Measurements from ENCODE around the gene ZNF784.

GRCh38 chr19:55669418-55670279, 45.3 kb upstream of the ZNF784 start:
- TF ChIP-seq CTCF (IDR thresholded peaks at IDR 0.05) (no peak), POLR2A (IDR thresholded peaks at IDR 0.05) (no peak), EP300 (IDR thresholded peaks at IDR 0.05) (no peak), POLR2AphosphoS5 (IDR thresholded peaks at IDR 0.05) (no peak)
